Measurements from ENCODE around the gene ETV3.

ETV3 gene

DNA sequence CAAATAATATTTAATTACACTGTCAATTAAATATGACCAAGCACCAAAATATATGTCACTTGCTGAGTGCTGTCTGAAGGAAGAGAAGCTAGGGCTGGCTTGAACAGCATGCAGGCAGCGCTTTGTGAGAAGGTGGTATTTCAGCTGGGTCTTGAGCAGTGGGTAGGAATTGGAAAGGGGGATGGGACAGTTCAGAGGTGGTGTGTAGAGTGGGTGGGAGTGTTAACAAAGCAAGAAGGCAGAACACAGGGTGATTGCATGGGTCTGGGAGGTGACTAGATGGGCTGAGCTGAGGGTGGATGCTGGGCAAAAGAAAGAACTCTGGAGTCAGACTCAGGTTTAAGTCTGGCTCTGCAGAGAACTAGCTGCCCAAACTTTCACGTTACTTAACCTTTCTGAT is 14.3 kb upstream of the ETV3 start:
- H3K14ac ChIP-seq (ENCODE audit: low read length) = no peak overlapping the region
- no peak overlapping the region for H2BK12ac ChIP-seq (ENCODE audit: low read length)
- H3K9me3 ChIP-seq (replicated peaks in 1 of 2; ENCODE audit: control insufficient read depth in 2 of 2, insufficient read depth in 1 of 2, low read depth in 1 of 2, low read length in 2 of 2) = no peaks in the 10 kb centered on the region
- no peak overlapping the region for H2BK5ac ChIP-seq (ENCODE audit: low read length)
- no peak overlapping the region for H3K4ac ChIP-seq (ENCODE audit: low read length)
- H3K79me1 ChIP-seq (ENCODE audit: low read depth, low read length) = no peaks in the 10 kb centered on the region
- H3K36me3 ChIP-seq (replicated peaks in 1 of 2; ENCODE audit: control insufficient read depth in 2 of 2, insufficient read depth in 2 of 2, low read length in 2 of 2) = no peaks in the 10 kb centered on the region
- H3K18ac ChIP-seq (ENCODE audit: low read length) = no peak overlapping the region
- H3K23ac ChIP-seq (ENCODE audit: low read depth, low read length, poor library complexity) = no peak overlapping the region
- H3K9ac ChIP-seq (ENCODE audit: low read depth, low read length, poor library complexity) = no peak overlapping the region
- no peak overlapping the region for H4K8ac ChIP-seq (ENCODE audit: low read depth, low read length)
- peaks cover 0 to 21% of the 10 kb centered on the region in 2 donors for H3K4me1 ChIP-seq (ENCODE audit: control insufficient read depth in 2 of 2, insufficient read depth in 1 of 2, low read depth in 1 of 2, low read length in 2 of 2)
- H3K4me2 ChIP-seq (ENCODE audit: insufficient read depth, low read length, poor library complexity, severe bottlenecking) = no peak overlapping the region
- peaks cover 0 to 53% (median 0%) of the 10 kb centered on the region in 3 experiments for H3K27me3 ChIP-seq (ENCODE audit: control insufficient read depth in 3 of 3, insufficient read depth in 3 of 3, low read depth in 1 of 3, low read length in 3 of 3)
- no peak for DNase-seq (ENCODE audit: low spot score)
- H2AK5ac ChIP-seq (ENCODE audit: low read depth, low read length) = no peak overlapping the region
- no peak overlapping the region for H4K91ac ChIP-seq (ENCODE audit: low read depth, low read length, poor library complexity)
- WGBS, 2 donors (ENCODE audit: extremely low coverage in 2 of 2, insufficient read length in 2 of 2, insufficient replicate concordance in 1 of 2) = no CpG with 5 or more reads among the region's 2 CpGs
- no peak overlapping the region for H3K4me3 ChIP-seq (ENCODE audit: low read length in 2 of 2)
- no peak overlapping the region for H3K27ac ChIP-seq (replicated peaks; ENCODE audit: low read length)
- H2BK120ac ChIP-seq (ENCODE audit: low read depth, low read length) = no peak overlapping the region
- no peak overlapping the region for H2AFZ ChIP-seq (ENCODE audit: low read length)
- H2BK15ac ChIP-seq (ENCODE audit: low read length) = no peak overlapping the region

GRCh38 chr1:157151506-157151905 is 13.3 kb upstream of the ETV3 start:
- Histone ChIP-seq H3K9ac (ENCODE audit: low read depth, low read length, poor library complexity) (no peak overlapping the region), H2AK5ac (ENCODE audit: low read depth, low read length) (no peak overlapping the region), H3K4me1 (ENCODE audit: control insufficient read depth in 2 of 2, insufficient read depth in 1 of 2, low read depth in 1 of 2, low read length in 2 of 2) (peaks cover 0 to 21% of the 10 kb centered on the region in 2 donors), H2BK12ac (ENCODE audit: low read length) (no peak overlapping the region), H3K9me3 (replicated peaks in 1 of 2; ENCODE audit: control insufficient read depth in 2 of 2, insufficient read depth in 1 of 2, low read depth in 1 of 2, low read length in 2 of 2) (no peaks in the 10 kb centered on the region), H3K18ac (ENCODE audit: low read length) (no peak overlapping the region), H3K79me1 (ENCODE audit: low read depth, low read length) (no peaks in the 10 kb centered on the region), H4K8ac (ENCODE audit: low read depth, low read length) (no peak overlapping the region), H3K4ac (ENCODE audit: low read length) (no peak overlapping the region), H3K23ac (ENCODE audit: low read depth, low read length, poor library complexity) (no peak overlapping the region), H2AFZ (ENCODE audit: low read length) (no peak overlapping the region), H3K36me3 (replicated peaks in 1 of 2; ENCODE audit: control insufficient read depth in 2 of 2, insufficient read depth in 2 of 2, low read length in 2 of 2) (no peaks in the 10 kb centered on the region), H3K4me3 (ENCODE audit: low read length in 2 of 2) (no peak overlapping the region), H2BK15ac (ENCODE audit: low read length) (no peak overlapping the region), H3K27me3 (ENCODE audit: control insufficient read depth in 3 of 3, insufficient read depth in 3 of 3, low read depth in 1 of 3, low read length in 3 of 3) (peaks cover 0 to 63% (median 0%) of the 10 kb centered on the region in 3 experiments), H3K14ac (ENCODE audit: low read length) (no peak overlapping the region), H2BK5ac (ENCODE audit: low read length) (no peak overlapping the region), H3K27ac (replicated peaks; ENCODE audit: low read length) (no peak overlapping the region), H4K91ac (ENCODE audit: low read depth, low read length, poor library complexity) (no peak overlapping the region), H3K4me2 (ENCODE audit: insufficient read depth, low read length, poor library complexity, severe bottlenecking) (no peak overlapping the region), H2BK120ac (ENCODE audit: low read depth, low read length) (no peak overlapping the region)
- DNase-seq (ENCODE audit: low spot score) = no peak
- no CpG with 5 or more reads among the region's 3 CpGs for WGBS, 2 donors (ENCODE audit: extremely low coverage in 2 of 2, insufficient read length in 2 of 2, insufficient replicate concordance in 1 of 2)

DNA sequence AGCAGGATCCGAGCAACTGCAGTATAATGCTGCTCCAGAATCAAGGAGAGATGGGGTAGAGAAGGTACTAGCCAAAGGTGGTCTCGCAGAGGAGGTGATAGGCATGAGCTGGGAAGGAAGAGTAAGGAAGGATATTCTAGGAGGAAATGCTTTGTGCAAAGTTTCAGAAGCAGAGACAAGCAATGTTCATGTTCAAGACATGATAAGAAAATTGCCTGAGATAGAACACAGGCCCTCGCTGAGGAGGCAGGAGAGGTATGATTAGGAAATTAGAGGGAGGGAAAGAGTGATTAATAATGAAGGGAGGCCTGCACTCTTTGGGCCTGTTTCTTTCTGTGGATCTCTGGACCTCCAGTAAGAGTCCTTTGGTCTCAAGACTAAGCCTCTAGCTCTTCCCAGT is 12.9 kb upstream of the ETV3 start:
- no peak overlapping the region for H2BK120ac ChIP-seq (ENCODE audit: low read depth, low read length)
- no peak overlapping the region for H3K14ac ChIP-seq (ENCODE audit: low read length)
- peaks cover 0 to 18% of the 10 kb centered on the region in 2 donors for H3K4me1 ChIP-seq (ENCODE audit: control insufficient read depth in 2 of 2, insufficient read depth in 1 of 2, low read depth in 1 of 2, low read length in 2 of 2)
- H2BK12ac ChIP-seq (ENCODE audit: low read length) = no peak overlapping the region
- H3K4ac ChIP-seq (ENCODE audit: low read length) = no peak overlapping the region
- H2AFZ ChIP-seq (ENCODE audit: low read length) = no peak overlapping the region
- no peak overlapping the region for H2AK5ac ChIP-seq (ENCODE audit: low read depth, low read length)
- no peak overlapping the region for H3K27ac ChIP-seq (replicated peaks; ENCODE audit: low read length)
- no peak overlapping the region for H3K23ac ChIP-seq (ENCODE audit: low read depth, low read length, poor library complexity)
- no peak overlapping the region for H3K4me2 ChIP-seq (ENCODE audit: insufficient read depth, low read length, poor library complexity, severe bottlenecking)
- no peak overlapping the region for H2BK5ac ChIP-seq (ENCODE audit: low read length)
- H3K27me3 ChIP-seq (ENCODE audit: control insufficient read depth in 3 of 3, insufficient read depth in 3 of 3, low read depth in 1 of 3, low read length in 3 of 3) = peaks cover 0 to 67% (median 0%) of the 10 kb centered on the region in 3 experiments
- no peak for DNase-seq (ENCODE audit: low spot score)
- no peak overlapping the region for H3K9ac ChIP-seq (ENCODE audit: low read depth, low read length, poor library complexity)
- no peaks in the 10 kb centered on the region for H3K79me1 ChIP-seq (ENCODE audit: low read depth, low read length)
- H4K91ac ChIP-seq (ENCODE audit: low read depth, low read length, poor library complexity) = no peak overlapping the region
- H2BK15ac ChIP-seq (ENCODE audit: low read length) = no peak overlapping the region
- no peak overlapping the region for H4K8ac ChIP-seq (ENCODE audit: low read depth, low read length)
- no peaks in the 10 kb centered on the region for H3K36me3 ChIP-seq (replicated peaks in 1 of 2; ENCODE audit: control insufficient read depth in 2 of 2, insufficient read depth in 2 of 2, low read length in 2 of 2)
- H3K9me3 ChIP-seq (replicated peaks in 1 of 2; ENCODE audit: control insufficient read depth in 2 of 2, insufficient read depth in 1 of 2, low read depth in 1 of 2, low read length in 2 of 2) = no peaks in the 10 kb centered on the region
- H3K18ac ChIP-seq (ENCODE audit: low read length) = no peak overlapping the region
- no CpG with 5 or more reads among the region's 3 CpGs for WGBS, 2 donors (ENCODE audit: extremely low coverage in 2 of 2, insufficient read length in 2 of 2, insufficient replicate concordance in 1 of 2)
- no peak overlapping the region for H3K4me3 ChIP-seq (ENCODE audit: low read length in 2 of 2)

- Histone ChIP-seq H2BK120ac (ENCODE audit: low read depth, low read length) (no peak overlapping the region), H2AK5ac (ENCODE audit: low read depth, low read length) (no peak overlapping the region), H2AFZ (ENCODE audit: low read length) (no peak overlapping the region), H3K4me3 (ENCODE audit: low read length in 2 of 2) (no peak overlapping the region), H2BK12ac (ENCODE audit: low read length) (no peak overlapping the region), H4K8ac (ENCODE audit: low read depth, low read length) (no peak overlapping the region), H3K9ac (ENCODE audit: low read depth, low read length, poor library complexity) (no peak overlapping the region), H3K23ac (ENCODE audit: low read depth, low read length, poor library complexity) (no peak overlapping the region), H3K14ac (ENCODE audit: low read length) (no peak overlapping the region), H3K18ac (ENCODE audit: low read length) (no peak overlapping the region), H3K79me1 (ENCODE audit: low read depth, low read length) (no peaks in the 10 kb centered on the region), H2BK15ac (ENCODE audit: low read length) (no peak overlapping the region), H3K4me1 (ENCODE audit: control insufficient read depth in 2 of 2, insufficient read depth in 1 of 2, low read depth in 1 of 2, low read length in 2 of 2) (peaks cover 0 to 18% of the 10 kb centered on the region in 2 donors), H3K36me3 (replicated peaks in 1 of 2; ENCODE audit: control insufficient read depth in 2 of 2, insufficient read depth in 2 of 2, low read length in 2 of 2) (no peaks in the 10 kb centered on the region), H3K4me2 (ENCODE audit: insufficient read depth, low read length, poor library complexity, severe bottlenecking) (no peak overlapping the region), H3K9me3 (replicated peaks in 1 of 2; ENCODE audit: control insufficient read depth in 2 of 2, insufficient read depth in 1 of 2, low read depth in 1 of 2, low read length in 2 of 2) (no peaks in the 10 kb centered on the region), H3K4ac (ENCODE audit: low read length) (no peak overlapping the region), H4K91ac (ENCODE audit: low read depth, low read length, poor library complexity) (no peak overlapping the region), H3K27ac (replicated peaks; ENCODE audit: low read length) (no peak overlapping the region), H2BK5ac (ENCODE audit: low read length) (no peak overlapping the region), H3K27me3 (ENCODE audit: control insufficient read depth in 3 of 3, insufficient read depth in 3 of 3, low read depth in 1 of 3, low read length in 3 of 3) (peaks cover 0 to 67% (median 0%) of the 10 kb centered on the region in 3 experiments)
- WGBS, 2 donors (ENCODE audit: extremely low coverage in 2 of 2, insufficient read length in 2 of 2, insufficient replicate concordance in 1 of 2) = no CpG with 5 or more reads among the region's 6 CpGs
- DNase-seq (ENCODE audit: low spot score) = no peak
Measured at GRCh38 chr1:157150631-157151030, 12.4 kb upstream of the ETV3 start.
